ENCODE measurements around the gene SLC43A3.

Gene SLC43A3

DNA sequence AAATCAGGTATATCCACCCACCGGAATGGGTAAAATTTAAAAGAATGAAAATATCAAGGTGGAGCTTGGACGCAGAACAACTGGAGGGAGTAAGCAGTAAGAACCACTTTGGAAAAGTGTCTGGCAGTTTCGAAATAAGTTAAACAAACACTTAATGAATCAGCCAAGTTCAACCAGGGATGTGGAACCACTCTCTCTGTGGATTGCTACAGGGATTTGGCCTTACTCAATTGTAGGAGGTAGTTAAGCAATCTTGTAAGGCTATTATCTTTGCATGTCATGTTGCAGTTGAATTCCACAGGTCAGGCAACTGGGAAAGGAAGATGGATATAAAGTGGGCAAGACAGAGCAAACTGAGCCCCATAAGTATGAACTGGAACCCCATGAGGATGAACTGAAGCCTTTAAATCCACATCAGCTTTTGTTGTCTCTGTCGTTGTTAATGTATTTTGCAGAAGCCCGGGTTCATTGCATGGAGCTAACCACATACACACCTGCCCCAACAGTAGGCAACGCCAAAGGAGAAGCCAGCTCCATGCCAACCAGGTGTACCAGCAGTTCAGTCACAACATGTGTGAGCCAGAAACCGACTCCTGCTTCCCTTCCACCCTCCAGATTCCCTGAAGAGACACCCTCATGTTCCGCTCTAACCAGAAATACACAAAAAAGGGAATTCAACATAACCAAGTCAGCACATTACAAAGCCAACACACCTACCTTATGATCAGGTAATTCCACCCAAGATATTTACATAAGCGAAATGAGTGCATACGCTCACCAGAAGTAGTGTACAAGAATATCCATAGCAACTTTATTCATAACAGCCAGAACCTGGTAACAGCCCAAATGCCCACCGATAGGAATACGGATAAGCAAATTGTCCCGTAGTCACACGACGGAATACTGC is 8.0 kb upstream of the SLC43A3 start:
- in situ Hi-C loops (cut with MboI; ENCODE audit: low pct_unique_long_range_greater_than_20kb, low sequenced_read_pairs) = no loop called here
- DNase-seq = peak; percentile 19

DNA sequence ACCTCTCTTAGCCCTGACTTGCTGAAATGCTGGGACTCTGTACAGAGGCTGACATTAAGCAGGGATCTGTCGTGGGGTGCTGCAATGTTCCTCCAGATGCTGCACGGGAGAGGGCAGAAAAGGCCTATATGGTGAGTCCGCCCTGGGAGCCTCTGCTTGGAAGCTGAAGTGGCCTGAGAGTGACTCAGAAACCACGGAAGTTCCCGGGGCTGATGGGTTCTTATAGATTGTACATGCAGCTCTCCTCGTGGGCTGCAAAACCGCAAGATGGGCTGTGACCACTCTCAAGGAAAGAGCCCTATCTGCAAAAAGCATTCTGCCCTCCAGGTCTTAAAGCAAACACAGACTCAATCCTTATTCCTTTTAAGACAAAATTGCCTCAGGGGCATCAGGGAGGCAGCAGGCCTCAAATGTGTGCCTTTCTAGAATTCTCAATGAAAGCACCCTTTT is 5.8 kb upstream of the SLC43A3 start:
- in situ Hi-C loops (cut with MboI; ENCODE audit: low pct_unique_long_range_greater_than_20kb, low sequenced_read_pairs) = no loop called here
- DNase-seq = peak; percentile 92

DNA sequence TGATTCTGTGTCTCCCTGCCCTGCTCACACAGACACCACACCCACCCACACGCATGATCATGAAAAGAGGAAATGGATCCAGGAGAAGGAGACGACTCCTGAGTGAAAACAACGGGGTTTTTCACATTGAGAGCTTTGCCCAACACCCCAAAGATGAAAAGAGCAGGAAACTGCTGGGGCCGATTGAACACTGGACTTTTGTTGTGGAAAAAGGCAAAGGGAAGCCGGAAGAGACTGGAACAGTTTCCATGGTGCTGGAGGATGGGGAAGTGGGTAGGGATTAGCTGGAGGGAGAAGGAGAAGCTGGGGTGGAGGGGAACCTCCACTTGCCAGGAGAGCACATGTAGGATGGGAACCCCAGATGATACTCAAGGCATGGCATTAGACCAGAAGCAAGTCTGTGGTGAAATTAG is 5.2 kb upstream of the SLC43A3 start:
- DNase-seq = peak; percentile 64
- in situ Hi-C loops (cut with MboI; ENCODE audit: low pct_unique_long_range_greater_than_20kb, low sequenced_read_pairs) = no loop called here

DNA sequence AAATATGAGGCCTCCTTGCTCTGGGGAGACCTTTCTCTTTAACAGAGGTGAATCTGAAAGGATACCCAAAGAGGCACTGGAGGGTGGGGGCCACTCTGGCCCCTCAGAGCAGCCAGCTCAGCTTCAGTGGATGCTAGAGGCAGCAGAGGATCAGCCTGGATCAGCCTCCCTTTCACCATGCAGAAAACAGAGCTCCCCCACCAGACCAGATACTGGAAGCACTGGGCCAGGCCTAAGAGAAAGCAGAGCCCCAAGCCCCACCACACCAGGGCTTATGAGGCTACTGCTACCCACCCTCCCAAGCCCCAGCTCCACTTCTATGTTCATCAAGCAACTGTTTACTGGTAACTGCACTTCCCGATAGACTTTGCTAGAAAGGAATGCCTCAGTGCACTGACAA is 4.0 kb upstream of the SLC43A3 start:
- no peak for DNase-seq
- in situ Hi-C loops (cut with MboI; ENCODE audit: low pct_unique_long_range_greater_than_20kb, low sequenced_read_pairs) = no loop called here

DNA sequence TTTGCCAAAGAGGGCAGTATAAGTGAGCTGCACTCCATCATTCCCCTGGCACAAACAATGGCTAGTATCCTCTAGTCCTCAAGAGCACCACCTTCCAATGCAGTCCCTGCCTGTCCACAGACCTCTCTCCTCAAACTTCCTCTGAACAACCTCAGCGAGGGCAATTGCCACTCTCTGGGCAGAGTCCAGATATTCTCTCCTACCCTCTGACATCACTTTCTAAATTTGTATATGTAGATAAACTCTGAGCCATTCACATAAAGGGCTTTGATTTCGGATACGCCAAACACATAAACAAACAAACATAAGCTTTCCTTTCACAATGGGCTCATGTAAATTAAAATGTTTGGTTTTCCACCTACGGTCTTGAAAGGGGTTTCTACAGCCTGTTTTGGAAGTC is 3.0 kb upstream of the SLC43A3 start:
- in situ Hi-C loops (cut with MboI; ENCODE audit: low pct_unique_long_range_greater_than_20kb, low sequenced_read_pairs) = no loop called here
- no peak for DNase-seq

DNA sequence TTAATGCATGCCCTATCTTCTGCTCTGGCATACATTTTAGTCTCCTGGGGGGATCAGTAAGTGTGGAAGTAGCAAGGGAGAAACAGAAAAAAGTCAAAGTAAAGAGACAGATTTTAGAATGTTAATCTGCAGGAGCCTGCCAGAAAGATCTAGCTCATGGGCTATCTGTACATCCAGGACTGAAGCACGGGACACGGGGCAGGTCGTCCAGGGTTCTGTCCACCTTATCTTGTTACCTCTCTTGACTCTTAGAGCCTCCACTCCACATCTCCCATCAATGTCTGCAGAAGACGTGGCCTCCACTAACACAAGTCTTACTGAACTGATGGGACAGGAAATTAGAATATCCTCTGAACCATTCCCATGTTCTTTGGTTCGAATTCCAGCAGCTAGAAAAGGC is 1.7 kb upstream of the SLC43A3 start:
- in situ Hi-C loops (cut with MboI; ENCODE audit: low pct_unique_long_range_greater_than_20kb, low sequenced_read_pairs) = no loop called here

DNA sequence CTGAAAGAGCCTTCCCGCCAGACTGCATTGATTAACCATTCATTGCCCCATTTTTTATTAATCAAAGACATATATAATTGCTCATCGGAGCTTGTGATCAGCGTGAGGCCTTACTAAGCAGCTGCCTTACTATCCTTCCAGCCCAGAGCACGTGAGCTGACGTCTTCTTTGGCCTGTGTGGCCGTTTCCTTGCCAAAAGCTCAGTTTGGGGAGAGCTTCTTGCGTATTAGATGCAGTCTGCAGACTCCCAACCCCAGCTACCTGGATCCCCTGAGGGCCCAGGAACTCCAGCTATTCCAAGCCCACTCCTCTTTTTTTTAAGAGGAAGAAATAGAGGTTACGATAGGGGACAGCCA is 784 bp upstream of the SLC43A3 start:
- DNase-seq = no peak
- in situ Hi-C loops (cut with MboI; ENCODE audit: low pct_unique_long_range_greater_than_20kb, low sequenced_read_pairs) = no loop called here

More for the DNA sequence above, 1.7 kb upstream of the SLC43A3 start:
- DNase-seq = no peak

DNA sequence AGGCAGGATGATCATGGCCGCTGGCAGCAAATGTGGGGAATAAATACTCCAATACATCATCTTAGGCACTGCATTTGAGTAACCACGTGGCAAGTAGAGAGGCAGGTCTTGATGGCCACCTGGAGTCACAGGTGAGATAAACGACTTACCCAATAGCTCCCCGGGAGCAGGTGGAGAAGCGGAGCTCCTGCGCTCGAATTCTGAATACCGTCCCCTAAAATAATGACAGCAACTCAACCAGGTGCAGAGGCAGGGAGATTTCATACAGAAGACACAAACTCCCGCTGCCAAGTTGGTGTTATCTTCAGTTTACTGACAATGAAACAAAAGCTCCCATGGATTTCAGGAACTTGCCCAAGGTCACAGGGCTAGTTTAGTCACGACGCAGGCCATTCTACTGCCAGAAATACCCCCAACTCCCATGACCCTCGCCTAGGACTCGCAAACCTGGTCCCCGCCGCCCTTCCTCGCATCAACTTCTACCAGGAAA is 437 bp downstream of the SLC43A3 start:
- in situ Hi-C loops (cut with MboI; ENCODE audit: low pct_unique_long_range_greater_than_20kb, low sequenced_read_pairs) = no loop called here

DNA sequence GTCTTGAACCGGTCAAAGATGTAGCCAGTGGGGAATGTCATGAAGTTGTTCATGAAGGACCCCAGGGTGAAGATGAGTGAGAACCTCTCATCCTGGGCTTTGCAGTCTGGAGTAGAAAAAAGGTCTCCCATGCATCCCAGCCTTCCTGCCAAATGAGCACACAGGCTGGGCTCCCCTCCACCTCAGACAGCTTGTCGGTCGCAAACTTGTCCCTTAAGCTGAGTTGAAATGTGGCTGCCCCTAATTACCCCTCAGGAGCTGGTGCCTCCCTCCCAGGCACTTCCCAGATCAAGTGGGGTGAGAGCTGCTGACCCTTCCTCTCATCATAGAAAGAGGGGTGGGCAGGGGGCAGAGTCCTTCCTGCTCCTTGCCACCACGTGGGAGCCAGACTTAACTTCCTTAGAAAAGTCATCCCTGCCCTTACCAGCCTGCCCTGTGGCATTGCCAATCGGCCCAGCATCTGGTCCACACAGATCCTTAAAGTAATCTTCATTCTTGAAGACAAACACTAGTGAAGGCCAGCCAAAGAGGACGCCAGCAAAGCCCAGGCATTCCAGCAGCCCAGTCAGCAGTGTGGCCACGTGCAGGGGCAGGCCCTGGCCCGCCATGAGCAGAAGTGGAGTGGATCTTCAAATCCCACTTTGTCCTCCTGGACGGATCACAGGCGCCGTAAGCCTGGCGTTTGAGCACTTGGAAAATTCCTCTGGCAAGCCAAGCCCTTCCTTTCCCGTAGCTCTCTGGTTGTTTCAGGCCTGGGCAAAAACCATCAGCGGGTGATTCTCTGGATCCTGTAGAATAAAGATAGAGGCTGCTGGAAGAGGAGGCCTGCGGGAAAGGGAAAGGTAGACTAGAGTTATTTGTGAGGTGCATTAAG is 1.1 kb downstream of the SLC43A3 start:
- in situ Hi-C loops (cut with MboI; ENCODE audit: low pct_unique_long_range_greater_than_20kb, low sequenced_read_pairs) = no loop called here
- no peak for DNase-seq

More for the DNA sequence above, 437 bp downstream of the SLC43A3 start:
- no peak for DNase-seq

DNA sequence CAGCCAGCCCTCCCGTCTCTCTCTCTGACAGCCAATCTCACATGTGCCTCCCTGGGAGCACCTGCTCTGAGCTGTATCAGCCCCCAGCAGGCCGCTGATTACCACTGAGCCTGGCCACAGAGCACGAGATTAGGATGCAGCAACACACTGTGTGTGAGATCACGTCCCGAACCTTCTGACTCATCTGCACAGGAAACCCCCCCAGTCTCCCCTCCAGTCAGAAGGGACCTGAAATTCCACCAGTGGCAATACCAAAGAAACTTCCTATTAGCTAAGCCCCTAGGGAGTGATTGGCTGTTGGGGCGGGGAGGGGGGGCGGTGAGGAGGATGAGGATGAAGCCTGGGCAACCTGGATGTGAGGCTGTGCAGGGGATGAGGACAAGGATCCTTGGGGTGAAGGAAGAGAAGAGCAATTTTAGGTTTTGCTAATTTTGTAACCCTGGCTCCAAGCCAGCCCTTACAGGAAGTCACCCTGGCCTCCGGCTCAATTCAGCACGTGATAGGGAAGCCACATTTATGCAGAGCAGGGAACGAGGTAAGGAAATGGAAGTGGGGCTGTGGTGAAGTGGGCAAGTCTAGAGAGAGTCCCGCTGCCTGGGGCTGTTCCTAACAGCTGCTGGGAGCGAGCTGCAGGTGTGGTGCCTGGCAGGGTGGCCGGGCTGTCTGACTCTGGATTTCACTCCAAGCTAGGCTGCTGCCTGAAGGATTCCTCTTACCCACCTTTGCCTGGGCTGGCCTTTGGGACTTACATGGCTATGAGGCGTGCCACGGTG is 1.9 kb downstream of the SLC43A3 start:
- in situ Hi-C loops (cut with MboI; ENCODE audit: low pct_unique_long_range_greater_than_20kb, low sequenced_read_pairs) = no loop called here
- DNase-seq = peak; percentile 96

DNA sequence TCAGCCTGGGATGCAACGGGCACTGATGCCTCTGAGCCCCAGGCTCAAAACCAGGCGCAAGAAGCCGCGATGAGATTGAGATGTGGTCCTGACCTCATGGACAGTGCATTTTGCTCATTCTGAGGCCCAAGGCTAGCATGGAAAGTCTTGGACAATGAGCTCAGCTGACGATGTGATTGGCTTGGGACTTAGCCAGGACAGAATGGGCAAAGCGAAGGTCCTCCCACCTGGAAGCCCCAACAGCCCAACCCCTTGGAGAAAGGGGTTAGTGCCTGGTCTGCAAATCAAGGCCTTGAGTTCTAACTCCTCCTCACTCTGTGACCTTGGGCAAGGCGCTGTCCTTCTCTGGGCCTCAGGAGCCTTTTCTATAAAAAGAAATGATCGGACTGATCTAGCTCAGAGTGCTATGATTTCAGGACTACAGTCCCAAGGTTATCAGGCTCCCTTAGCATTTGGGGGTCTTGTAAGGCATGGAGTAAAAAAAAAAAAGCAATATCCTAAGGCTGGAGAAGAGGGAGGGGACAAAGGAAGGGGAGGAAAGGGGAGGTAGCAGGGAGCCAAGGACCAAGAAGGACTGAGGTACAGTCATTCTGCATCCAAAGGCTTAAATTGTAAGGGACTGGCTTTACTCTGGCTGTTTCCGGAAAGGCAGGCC is 2.7 kb downstream of the SLC43A3 start:
- in situ Hi-C loops (cut with MboI; ENCODE audit: low pct_unique_long_range_greater_than_20kb, low sequenced_read_pairs) = no loop called here
- no peak for DNase-seq

DNA sequence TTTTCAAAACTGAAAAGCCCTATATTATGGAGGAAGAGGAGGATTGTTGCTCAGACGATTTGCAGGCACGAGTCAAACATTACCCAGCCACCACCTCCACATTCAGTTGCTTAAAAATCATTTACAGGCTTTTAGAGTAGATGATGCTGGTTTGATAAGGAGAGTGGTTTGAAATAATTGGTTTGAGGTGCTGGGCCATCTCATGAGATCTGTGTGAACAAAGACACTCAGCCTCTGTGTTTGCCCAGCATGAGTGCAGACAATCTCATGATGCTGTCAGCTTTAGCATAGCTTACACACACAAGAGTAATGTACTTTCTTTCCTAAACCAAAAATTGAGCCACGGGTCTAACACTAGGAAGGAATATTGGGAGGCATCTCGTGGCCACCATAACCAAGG is 4.3 kb downstream of the SLC43A3 start:
- in situ Hi-C loops (cut with MboI; ENCODE audit: low pct_unique_long_range_greater_than_20kb, low sequenced_read_pairs) = no loop called here
- no peak for DNase-seq

DNA sequence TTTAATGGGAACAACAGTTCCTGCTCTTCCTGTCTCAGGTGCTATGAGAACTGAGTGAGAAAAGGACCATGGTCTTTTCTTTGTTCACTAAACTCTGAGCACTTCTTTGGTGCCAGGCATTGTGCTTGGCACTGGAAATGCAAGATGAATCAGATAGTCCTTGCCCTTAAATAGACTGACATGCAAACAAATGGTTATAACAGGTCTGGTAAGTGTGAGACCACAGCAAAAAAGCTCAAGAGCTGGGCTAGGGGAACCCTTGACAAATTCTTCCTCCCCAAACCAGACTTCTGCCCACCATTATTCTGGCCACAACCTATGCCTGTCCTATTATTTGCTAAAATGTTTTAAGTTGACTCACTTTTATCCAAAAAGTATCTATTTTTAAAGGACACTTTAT is 5.1 kb downstream of the SLC43A3 start:
- DNase-seq = no peak
- in situ Hi-C loops (cut with MboI; ENCODE audit: low pct_unique_long_range_greater_than_20kb, low sequenced_read_pairs) = no loop called here

DNA sequence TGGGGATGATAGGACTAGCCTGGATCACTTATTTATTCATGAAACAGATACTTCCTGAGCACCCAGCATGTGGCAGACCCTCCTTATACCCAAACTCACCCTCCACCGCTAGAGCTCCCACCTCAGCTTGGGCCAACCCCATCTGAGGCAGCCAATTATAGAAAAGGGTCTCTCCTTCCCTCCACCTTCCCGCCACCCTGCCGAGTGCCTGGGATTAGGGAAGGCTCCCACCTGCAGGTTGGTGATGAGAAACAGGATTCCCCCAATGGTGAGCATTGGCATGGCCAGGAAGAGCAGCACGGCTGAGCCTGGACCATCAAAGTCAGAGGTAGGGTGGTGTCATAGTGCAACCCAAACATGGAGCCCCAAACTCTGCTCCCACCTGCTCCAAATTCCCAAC is 5.9 kb downstream of the SLC43A3 start:
- DNase-seq = no peak
- in situ Hi-C loops (cut with MboI; ENCODE audit: low pct_unique_long_range_greater_than_20kb, low sequenced_read_pairs) = no loop called here

DNA sequence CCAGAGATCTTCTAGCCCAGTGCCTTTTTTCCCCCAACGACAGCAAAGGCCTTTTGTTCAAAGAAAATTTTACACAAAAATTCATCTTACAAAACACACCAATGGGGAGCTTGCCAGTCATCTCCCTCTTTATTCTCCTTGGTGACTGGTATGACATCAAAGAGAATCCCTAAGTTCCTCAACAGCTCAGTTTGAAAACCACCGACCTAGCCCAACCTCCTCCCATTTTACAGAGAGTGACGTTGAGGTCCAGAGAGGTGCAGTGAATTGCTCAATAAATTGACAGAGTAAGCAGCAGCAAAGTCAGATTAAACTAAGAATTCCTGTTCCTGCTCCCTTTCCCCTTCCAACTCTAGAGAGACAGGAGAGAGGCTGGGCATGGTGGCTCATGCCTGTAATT is 7.8 kb downstream of the SLC43A3 start:
- in situ Hi-C loops (cut with MboI; ENCODE audit: low pct_unique_long_range_greater_than_20kb, low sequenced_read_pairs) = no loop called here

DNA sequence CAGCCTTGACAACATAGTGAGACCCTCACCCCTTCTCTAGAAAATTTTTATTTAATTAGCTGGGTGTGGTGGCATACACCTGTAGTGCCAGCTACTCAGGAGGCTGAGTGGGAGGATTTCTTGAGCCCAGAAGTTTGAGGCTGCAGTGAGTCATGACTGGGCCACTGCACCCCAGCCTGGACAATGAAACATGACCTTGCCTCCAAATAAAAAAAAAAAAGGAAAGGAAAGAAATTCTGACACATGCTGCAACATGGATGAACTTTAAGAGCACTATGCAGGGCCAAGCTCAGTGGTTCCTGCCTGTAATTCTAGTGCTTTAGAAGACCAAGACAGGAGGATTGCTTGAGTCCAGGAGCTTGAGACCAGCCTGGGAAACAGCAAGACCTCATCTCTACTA is 8.8 kb downstream of the SLC43A3 start:
- no peak for DNase-seq
- in situ Hi-C loops (cut with MboI; ENCODE audit: low pct_unique_long_range_greater_than_20kb, low sequenced_read_pairs) = no loop called here

More for the DNA sequence above, 7.8 kb downstream of the SLC43A3 start:
- no peak for DNase-seq

DNA sequence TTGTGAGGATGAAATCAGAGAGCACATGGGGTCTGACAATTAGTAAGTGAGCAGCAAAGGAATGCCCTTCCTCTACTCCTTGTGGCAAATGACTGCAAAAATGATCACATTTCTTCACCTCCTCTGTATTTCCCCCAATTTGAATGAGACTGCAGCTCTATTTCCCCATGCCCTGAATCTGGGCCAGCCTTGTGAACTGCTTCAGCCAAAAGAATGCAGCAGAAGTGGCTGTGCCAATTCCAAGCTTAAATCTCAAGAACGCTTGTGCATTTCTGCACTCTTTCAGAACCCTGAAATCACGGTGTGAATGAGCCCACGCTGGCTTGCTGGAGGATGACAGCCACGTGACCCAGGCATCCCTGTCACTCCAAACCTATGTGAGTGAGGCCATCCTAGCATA is 9.9 kb downstream of the SLC43A3 start:
- no peak for DNase-seq
- in situ Hi-C loops (cut with MboI; ENCODE audit: low pct_unique_long_range_greater_than_20kb, low sequenced_read_pairs) = no loop called here

DNA sequence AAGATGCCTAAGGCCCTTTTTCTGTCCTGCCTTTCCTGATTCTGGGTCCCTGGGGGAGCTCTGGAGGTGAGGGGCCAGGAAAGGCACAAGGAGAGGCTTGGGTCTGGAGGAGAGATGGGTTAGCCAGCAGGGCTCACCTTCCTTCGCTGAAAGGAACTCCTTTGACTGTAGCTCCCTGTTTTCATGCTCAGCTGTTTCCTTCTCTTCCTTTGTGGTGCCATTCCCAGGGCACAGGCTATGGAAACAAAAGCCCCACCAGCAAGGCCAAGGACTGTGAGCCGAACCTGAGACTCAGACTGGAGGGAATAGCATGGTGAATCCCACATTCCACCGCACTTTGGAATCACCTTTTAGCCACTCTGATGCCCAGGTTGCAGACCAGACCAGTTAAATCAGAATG is 10.5 kb downstream of the SLC43A3 start:
- in situ Hi-C loops (cut with MboI; ENCODE audit: low pct_unique_long_range_greater_than_20kb, low sequenced_read_pairs) = no loop called here
- DNase-seq = no peak

All from KBM-7 (cell line).